Peyer's patch (tissue), 4 donors: ENCODE measurements around the gene AFG1L.

Source experiments
- CTCF ChIP-seq, 6 experiments: fragments of 450-650 bp in 4 of 6; fragments of 200-600 bp in 2 of 6; sonication (generic) in 1 of 6; IDR thresholded peaks; one replicate each; pipeline ENCODE4 v1.5.1; 2017 to 2019; ENCODE audit warnings: antibody characterized with exemption in 6 of 6, mild to moderate bottlenecking in 3 of 6, moderate library complexity in 1 of 6
- POLR2A ChIP-seq, 2 donors: fragments of 450-650 bp; IDR thresholded peaks; one replicate each; pipeline ENCODE4 v1.5.1; 2017; ENCODE audit warnings: antibody characterized with exemption in 2 of 2, mild to moderate bottlenecking in 2 of 2, moderate library complexity in 2 of 2

GRCh38 chr6:108274546-108274945 lies 20.3 kb upstream of the AFG1L start:
- TF ChIP-seq CTCF (IDR thresholded peaks at IDR 0.05) (no peak), POLR2A (IDR thresholded peaks at IDR 0.05) (no peak)
